CD4-positive, alpha-beta T cell (primary cell): ENCODE results near the gene FUBP3. TPM values are rescaled to one million over a fixed set of nuclear protein-coding genes. Genes with fewer than 3 reads are reported as not detected.

Experiments
- ATAC-seq: fragments of 200-7000 bp; cut with Tn5 transposase; one replicate; pipeline ENCODE4 v1.10.0; 2022; ENCODE audit warnings: mild to moderate bottlenecking; ENCODE audit not compliant: poor library complexity
- CTCF ChIA-PET: fragments of 350-600 bp; sonication (Branson Sonifier 250); formaldehyde crosslinking; loops from one replicate; lab custom pipeline; 2021; ENCODE audit warnings: antibody characterized with exemption, inconsistent platforms; lab: Charles Lee
- POLR2A ChIA-PET: fragments of 350-600 bp; sonication (Branson Sonifier 250); formaldehyde crosslinking; loops from one replicate; lab custom pipeline; 2021; ENCODE audit warnings: antibody characterized with exemption, inconsistent platforms; lab: Charles Lee
- DNase-seq, 14 experiments: peaks; one replicate each; pipeline ENCODE4 v3.0.0-alpha.2; 2013 to 2020; ENCODE audit warnings: mixed read lengths in 2 of 14
- H3K27ac ChIP-seq, 2 donors: one replicate each; pipeline versions ENCODE4 v1.5.1 to v1.7.0; 2013; ENCODE audit warnings: low read length in 2 of 2, low read depth in 1 of 2, mild to moderate bottlenecking in 1 of 2
- H3K27me3 ChIP-seq, 2 experiments: 1 replicate in 1 of 2; 2 replicates in 1 of 2; pipeline versions ENCODE4 v1.6.1 to v1.7.0; 2013; ENCODE audit warnings: low read length in 2 of 2, control low read depth in 1 of 2, mild to moderate bottlenecking in 1 of 2, moderate library complexity in 1 of 2; ENCODE audit not compliant: insufficient read depth in 2 of 2, control insufficient read depth in 1 of 2
- H3K36me3 ChIP-seq: one replicate; pipeline ENCODE4 v1.6.1; 2013; ENCODE audit warnings: low read length, control low read depth; ENCODE audit not compliant: insufficient read depth
- H3K4me1 ChIP-seq: one replicate; pipeline ENCODE4 v1.6.1; 2013; ENCODE audit warnings: low read length, control low read depth; ENCODE audit not compliant: insufficient read depth
- H3K4me3 ChIP-seq: one replicate; pipeline ENCODE4 v1.5.1; 2013; ENCODE audit warnings: mild to moderate bottlenecking, low read length, moderate library complexity
- H3K9me3 ChIP-seq, 2 experiments: 1 replicate in 1 of 2; 2 replicates in 1 of 2; pipeline versions ENCODE4 v1.6.1 to v1.7.0; 2013; ENCODE audit warnings: low read length in 2 of 2, mild to moderate bottlenecking in 2 of 2, control low read depth in 1 of 2, moderate library complexity in 1 of 2; ENCODE audit not compliant: control insufficient read depth in 1 of 2, insufficient read depth in 1 of 2
- H3K27ac Mint-ChIP-seq: one replicate; pipeline ENCODE4 v1.8.0; 2020; ENCODE audit warnings: mixed read lengths
- H3K27me3 Mint-ChIP-seq: one replicate; pipeline ENCODE4 v1.8.0; 2021; ENCODE audit warnings: mixed read lengths
- H3K36me3 Mint-ChIP-seq: one replicate; pipeline ENCODE4 v1.8.0; 2021; ENCODE audit warnings: low read depth, mixed read lengths
- H3K4me1 Mint-ChIP-seq: one replicate; pipeline ENCODE4 v1.8.0; 2021; ENCODE audit warnings: low read depth, mixed read lengths
- H3K4me3 Mint-ChIP-seq: one replicate; pipeline ENCODE4 v1.8.0; 2020; ENCODE audit warnings: mild to moderate bottlenecking, mixed read lengths
- H3K9me3 Mint-ChIP-seq: one replicate; pipeline ENCODE4 v1.8.0; 2020; ENCODE audit warnings: mixed read lengths
- intact Hi-C, 2 experiments: fragments of 100-400 bp; cut with DNase I in 1 of 2; cut with micrococcal nuclease in 1 of 2; formaldehyde crosslinking; loops; one replicate each; pipeline versions ENCODE4 v1.15.1 to v1.9.0; 2023 to 2025; cut with DNase I, micrococcal nuclease
- total RNA-seq, 174 experiments: library from RNA in 2 of 174; stranded (reverse) in 2 of 174; gene quantifications; one replicate each; pipeline ENCODE4 v1.2.3 and lab custom pipeline; 2021 to 2026
- TF ChIP-seq, protein P1 (sequence below): fragments of 200-600 bp; IDR thresholded peaks from one replicate; pipeline ENCODE4 v1.8.0; 2022; ENCODE audit warnings: antibody characterized with exemption, mild to moderate bottlenecking

Gene FUBP3
- total RNA-seq, 2 experiments from 2014 or later, result 21.2 to 30.2 TPM

DNA sequence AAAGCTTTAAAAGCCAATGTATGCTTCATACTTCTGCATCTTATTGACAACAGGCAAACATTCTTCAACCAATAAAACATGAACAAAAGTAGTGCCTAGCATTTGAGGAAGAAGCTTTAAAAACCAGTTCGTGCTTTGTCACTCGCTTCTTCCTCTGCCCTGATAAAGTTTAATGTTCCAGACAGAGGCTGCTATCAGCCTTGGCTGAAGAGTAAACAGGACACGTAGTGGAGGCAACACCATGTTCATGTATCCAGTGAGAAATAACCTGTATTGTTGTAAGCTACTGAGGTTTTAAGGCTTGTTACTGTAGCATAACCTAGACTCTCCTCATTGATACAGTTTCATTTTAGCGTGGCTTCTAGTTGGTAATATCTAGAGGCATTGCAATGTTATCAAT, 3.2 kb upstream of the FUBP3 start:
- peaks cover 36% of the 10 kb centered on the region for H3K4me1 Mint-ChIP-seq
- no peak overlapping the region for H3K27ac Mint-ChIP-seq
- no peak overlapping the region for H3K4me3 Mint-ChIP-seq
- POLR2A ChIA-PET, result no interaction called here
- Histone ChIP-seq H3K27ac (no peak overlapping the region), H3K4me1 (peaks cover 26% of the 10 kb centered on the region), H3K4me3 (no peak overlapping the region), H3K27me3 (no peaks in the 10 kb centered on the region), H3K36me3 (peaks cover 4% of the 10 kb centered on the region), H3K9me3 (no peaks in the 10 kb centered on the region)
- intact Hi-C loops, result loop anchor here in 1 of 2 experiments (5.0 kb wide), 3 partner anchors 116 to 546 kb away; partner anchors contain the start of gene EXOSC2
- H3K9me3 Mint-ChIP-seq, result no peaks in the 10 kb centered on the region
- CTCF ChIA-PET, result no interaction called here
- TF ChIP-seq, protein P1, sequence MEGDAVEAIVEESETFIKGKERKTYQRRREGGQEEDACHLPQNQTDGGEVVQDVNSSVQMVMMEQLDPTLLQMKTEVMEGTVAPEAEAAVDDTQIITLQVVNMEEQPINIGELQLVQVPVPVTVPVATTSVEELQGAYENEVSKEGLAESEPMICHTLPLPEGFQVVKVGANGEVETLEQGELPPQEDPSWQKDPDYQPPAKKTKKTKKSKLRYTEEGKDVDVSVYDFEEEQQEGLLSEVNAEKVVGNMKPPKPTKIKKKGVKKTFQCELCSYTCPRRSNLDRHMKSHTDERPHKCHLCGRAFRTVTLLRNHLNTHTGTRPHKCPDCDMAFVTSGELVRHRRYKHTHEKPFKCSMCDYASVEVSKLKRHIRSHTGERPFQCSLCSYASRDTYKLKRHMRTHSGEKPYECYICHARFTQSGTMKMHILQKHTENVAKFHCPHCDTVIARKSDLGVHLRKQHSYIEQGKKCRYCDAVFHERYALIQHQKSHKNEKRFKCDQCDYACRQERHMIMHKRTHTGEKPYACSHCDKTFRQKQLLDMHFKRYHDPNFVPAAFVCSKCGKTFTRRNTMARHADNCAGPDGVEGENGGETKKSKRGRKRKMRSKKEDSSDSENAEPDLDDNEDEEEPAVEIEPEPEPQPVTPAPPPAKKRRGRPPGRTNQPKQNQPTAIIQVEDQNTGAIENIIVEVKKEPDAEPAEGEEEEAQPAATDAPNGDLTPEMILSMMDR, result no peak
- DNase-seq (no peak), ATAC-seq (no peak)
- H3K36me3 Mint-ChIP-seq, result peaks cover 13% of the 10 kb centered on the region
- H3K27me3 Mint-ChIP-seq, result no peaks in the 10 kb centered on the region

DNA sequence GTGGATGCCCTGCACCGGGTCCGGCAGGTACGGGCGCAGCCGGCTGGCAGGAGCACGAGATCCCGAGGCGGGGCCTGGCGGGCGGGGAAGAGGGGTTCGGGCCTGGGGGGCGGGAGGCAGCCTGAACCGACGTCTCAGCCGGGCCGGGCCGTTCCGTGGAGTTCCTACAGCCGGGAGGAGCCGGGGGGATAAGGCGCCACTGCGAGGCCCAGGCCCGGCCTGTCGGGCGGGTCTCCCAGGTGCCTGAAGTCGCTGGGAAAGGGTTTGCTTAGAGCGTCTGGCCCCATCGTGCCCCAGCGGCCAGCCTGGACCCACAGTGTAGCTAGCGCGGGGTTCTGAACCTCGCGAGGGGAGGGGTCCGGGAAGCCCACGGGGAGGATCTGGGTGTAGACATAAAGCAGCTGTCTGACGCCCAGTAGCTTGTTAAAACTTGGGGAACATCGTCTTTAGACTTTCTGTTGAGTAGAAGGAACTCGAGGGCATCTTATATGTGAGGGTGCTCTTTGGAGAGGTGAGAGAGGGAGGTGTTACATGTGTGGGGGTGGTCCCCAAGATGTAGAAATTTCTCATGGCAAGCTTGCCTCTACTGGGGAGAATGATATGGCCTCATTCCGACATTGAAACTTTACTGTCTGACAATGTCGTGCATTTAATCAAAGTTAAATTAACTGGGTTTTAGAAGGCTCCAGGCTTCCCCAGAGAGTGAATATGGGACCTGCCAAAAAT, 524 bp downstream of the FUBP3 start:
- ATAC-seq (peak; percentile 51), DNase-seq (peak in 1 of 14 experiments; percentile 4)
- H3K27me3 Mint-ChIP-seq, result no peaks in the 10 kb centered on the region
- peak overlapping the region; percentile 88 for H3K4me3 Mint-ChIP-seq
- peaks cover 60% of the 10 kb centered on the region for H3K4me1 Mint-ChIP-seq
- no peaks in the 10 kb centered on the region for H3K27me3 ChIP-seq
- POLR2A ChIA-PET, result interaction anchor here (0.6 kb wide), 1 partner anchor 9 kb away, joined by 3 read pairs; no protein-coding TSS in a partner anchor
- peaks cover 18% of the 10 kb centered on the region for H3K36me3 ChIP-seq
- CTCF ChIA-PET, result interaction anchor here (0.8 to 1.3 kb wide), 2 partner anchors 12 to 121 kb away, joined by 3 to 4 read pairs; no protein-coding TSS in a partner anchor
- peak overlapping the region; percentile 80 for H3K27ac Mint-ChIP-seq
- TF ChIP-seq, protein P1, result no peak
- no peaks in the 10 kb centered on the region for H3K9me3 ChIP-seq
- H3K27ac ChIP-seq, result peak overlapping the region; percentile 48 to 73
- H3K9me3 Mint-ChIP-seq, result no peaks in the 10 kb centered on the region
- intact Hi-C loops, result loop anchor here in 1 of 2 experiments (5.0 kb wide), 4 partner anchors 112 to 1698 kb away; partner anchors contain the start of genes EXOSC2, KYAT1 and LRRC8A
- H3K4me1 ChIP-seq, result peaks cover 26% of the 10 kb centered on the region
- H3K4me3 ChIP-seq, result peak overlapping the region; percentile 97
- H3K36me3 Mint-ChIP-seq, result peaks cover 21% of the 10 kb centered on the region

DNA sequence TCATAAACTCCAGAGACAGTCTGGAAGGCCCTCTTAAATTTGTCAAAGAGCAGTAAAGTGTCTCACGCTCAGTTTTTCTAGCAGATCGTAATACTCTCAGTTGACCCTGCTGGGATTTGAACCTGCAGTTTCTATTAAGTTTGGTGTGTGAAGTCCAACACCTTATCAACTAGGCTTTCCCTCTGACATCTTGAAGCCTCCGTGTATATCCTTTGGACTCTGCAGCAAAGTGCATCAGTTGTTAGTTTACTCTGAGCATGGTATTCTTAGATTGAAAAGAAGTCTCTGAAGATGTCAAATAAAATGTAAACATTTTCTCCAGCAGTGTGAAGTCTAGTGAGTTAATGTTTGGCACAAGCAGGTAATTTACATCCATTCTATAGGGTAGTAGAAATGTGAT, 2.4 kb downstream of the FUBP3 start:
- intact Hi-C loops, result loop anchor here in 1 of 2 experiments (5.0 kb wide), 1 partner anchor 1699 kb away; the partner anchor contains the start of genes KYAT1 and LRRC8A
- H3K36me3 ChIP-seq, result peaks cover 18% of the 10 kb centered on the region
- H3K27ac ChIP-seq, result no peak overlapping the region
- TF ChIP-seq, protein P1, result no peak
- H3K27me3 ChIP-seq, result no peaks in the 10 kb centered on the region
- H3K27ac Mint-ChIP-seq, result peak overlapping the region; percentile 80
- peaks cover 26% of the 10 kb centered on the region for H3K4me1 ChIP-seq
- ChIA-PET CTCF (no interaction called here), POLR2A (no interaction called here)
- no peaks in the 10 kb centered on the region for H3K9me3 ChIP-seq
- ATAC-seq, result no peak
- no peaks in the 10 kb centered on the region for H3K27me3 Mint-ChIP-seq
- no peak overlapping the region for H3K4me3 ChIP-seq
- H3K4me1 Mint-ChIP-seq, result peaks cover 71% of the 10 kb centered on the region
- H3K9me3 Mint-ChIP-seq, result no peaks in the 10 kb centered on the region
- peak overlapping the region; percentile 60 for H3K4me3 Mint-ChIP-seq
- DNase-seq, result no peak
- peaks cover 33% of the 10 kb centered on the region for H3K36me3 Mint-ChIP-seq
